GM23248 (cell line): ENCODE results near the gene GRIP2. TPM values are rescaled to one million over a fixed set of nuclear protein-coding genes. Genes with fewer than 3 reads are reported as not detected.

Source experiments
- DNase-seq: peaks from one replicate; pipeline ENCODE4 v3.0.0-alpha.2; 2015
- H2AFZ ChIP-seq: fragments of 200-600 bp; sonication (generic); 2 replicates; pipeline ENCODE4 v1.6.1; 2016; ENCODE audit warnings: antibody characterized with exemption
- H3F3A ChIP-seq: fragments of 200-600 bp; sonication (generic); 2 replicates; pipeline ENCODE4 v1.6.1; 2016; ENCODE audit warnings: mild to moderate bottlenecking, antibody characterized with exemption, mixed run types; ENCODE audit not compliant: insufficient read depth
- H3K27ac ChIP-seq: fragments of 200-600 bp; sonication (generic); 2 replicates; pipeline ENCODE4 v1.5.1; 2016; ENCODE audit warnings: mild to moderate bottlenecking
- H3K27me3 ChIP-seq: fragments of 200-600 bp; sonication (generic); replicated peaks from 2 replicates; pipeline ENCODE4 v1.6.1; 2016; ENCODE audit warnings: mild to moderate bottlenecking; ENCODE audit not compliant: insufficient read depth
- H3K36me3 ChIP-seq: fragments of 200-600 bp; sonication (generic); 2 replicates; pipeline ENCODE4 v1.6.1; 2016; ENCODE audit warnings: low read depth, mild to moderate bottlenecking
- H3K4me1 ChIP-seq: fragments of 200-600 bp; sonication (generic); 2 replicates; pipeline ENCODE4 v1.6.1; 2016; ENCODE audit warnings: mild to moderate bottlenecking; ENCODE audit not compliant: insufficient read depth
- H3K4me2 ChIP-seq: fragments of 200-600 bp; sonication (generic); one replicate; pipeline ENCODE4 v1.6.1; 2016; ENCODE audit warnings: mild to moderate bottlenecking; ENCODE audit not compliant: unreplicated experiment
- H3K4me3 ChIP-seq: fragments of 200-600 bp; sonication (generic); 2 replicates; pipeline ENCODE4 v1.5.1; 2016; ENCODE audit warnings: mild to moderate bottlenecking
- H3K79me2 ChIP-seq: fragments of 200-600 bp; sonication (generic); 2 replicates; pipeline ENCODE4 v1.6.1; 2016; ENCODE audit warnings: mild to moderate bottlenecking; ENCODE audit not compliant: insufficient read depth
- H3K9ac ChIP-seq: fragments of 200-600 bp; sonication (generic); 2 replicates; pipeline ENCODE4 v1.6.1; 2016; ENCODE audit warnings: mild to moderate bottlenecking
- H3K9me2 ChIP-seq: fragments of 200-600 bp; sonication (generic); 2 replicates; pipeline ENCODE4 v1.6.1; 2016; ENCODE audit warnings: mixed run types, mild to moderate bottlenecking, moderate library complexity; ENCODE audit not compliant: insufficient read depth
- H3K9me3 ChIP-seq: fragments of 200-600 bp; sonication (generic); one replicate; pipeline ENCODE4 v1.6.1; 2017; ENCODE audit warnings: low read depth
- H4K20me1 ChIP-seq: fragments of 200-600 bp; sonication (generic); 2 replicates; pipeline ENCODE4 v1.6.0; 2016; ENCODE audit not compliant: insufficient read depth
- EZH2 ChIP-seq: fragments of 200-600 bp; sonication (generic); IDR thresholded peaks from 2 replicates; pipeline ENCODE4 v1.6.1; 2018; ENCODE audit warnings: antibody characterized with exemption, mild to moderate bottlenecking; ENCODE audit not compliant: insufficient read depth, poor library complexity, severe bottlenecking
- EZH2phosphoT487 ChIP-seq: fragments of 200-600 bp; sonication (generic); IDR thresholded peaks from 2 replicates; pipeline ENCODE4 v1.6.1; 2018; ENCODE audit warnings: antibody characterized with exemption, moderate library complexity, mild to moderate bottlenecking, low read depth; ENCODE audit not compliant: insufficient read depth
- WGBS, 2 experiments: methylation state at CpG; one replicate each; pipeline ENCODE4 v1.1.6; 2015 to 2017; ENCODE audit warnings: low lambda C conversion rate in 2 of 2, low coverage in 1 of 2; ENCODE audit errors: missing lambda C conversion rate in 2 of 2; 5-methylcytosine and 5-hydroxymethylcytosine counted together
- in situ Hi-C: fragments of 300-500 bp; cut with MboI; formaldehyde crosslinking; loops from 2 replicates; pipeline ENCODE4 v1.15.0; 2020
- polyA plus RNA-seq: library from polyadenylated mRNA; unstranded; fragments of >200 nt; fragmentation: Nextera tagmentation; extraction: Ambion mirVana; gene quantifications from 2 replicates; pipeline ENCODE4 v1.2.1, GENCODE V29; 2016
- total RNA-seq: library from RNA; depleted of rRNA; stranded (reverse); fragments of >200 nt; shearing (Covaris generic); gene quantifications from 2 replicates; pipeline ENCODE4 v1.2.3, GENCODE V29; 2014

The GRIP2 gene
- total and polyA plus RNA-seq, 2 experiments from 2014 or later: 0.11 to 0.14 TPM

DNA sequence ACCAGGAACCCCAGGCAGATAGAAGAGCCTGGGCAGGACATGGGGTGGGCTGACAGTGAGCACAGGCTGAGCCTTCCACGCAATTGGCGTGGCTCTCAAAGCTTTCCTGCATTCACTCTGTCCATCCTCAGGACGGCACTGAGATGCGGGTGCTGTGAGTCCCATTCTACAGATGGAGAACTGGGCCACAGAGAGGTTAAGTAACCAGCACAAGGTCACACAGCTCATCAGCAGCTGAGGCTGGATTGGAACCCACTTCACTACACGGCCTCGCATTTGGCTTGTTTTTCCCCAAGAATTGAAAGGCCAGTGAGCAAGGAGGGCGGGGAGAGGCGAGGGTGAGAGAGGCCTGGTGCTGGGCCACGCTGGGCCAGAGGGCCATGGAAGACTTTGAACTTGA, 36.0 kb upstream of the GRIP2 start:
- peaks cover 18% of the 10 kb centered on the region; the same call in 1 of the 2 replicates for H3K27me3 ChIP-seq
- H4K20me1 ChIP-seq: no peaks in the 10 kb centered on the region
- no peaks in the 10 kb centered on the region for H3K9me3 ChIP-seq
- no peaks in the 10 kb centered on the region for H3K79me2 ChIP-seq
- no peaks in the 10 kb centered on the region for H3K4me1 ChIP-seq
- in situ Hi-C loops: no loop called here
- H3K27ac ChIP-seq: no peak overlapping the region
- H2AFZ ChIP-seq: no peak overlapping the region
- no peaks in the 10 kb centered on the region for H3K36me3 ChIP-seq
- H3K9ac ChIP-seq: no peak overlapping the region
- H3K4me3 ChIP-seq: no peak overlapping the region
- TF ChIP-seq EZH2 (no peak), EZH2phosphoT487 (no peak)
- DNase-seq: no peak
- H3F3A ChIP-seq: no peaks in the 10 kb centered on the region
- no peaks in the 10 kb centered on the region for H3K9me2 ChIP-seq
- no peak overlapping the region for H3K4me2 ChIP-seq
- 62 to 65% methylated on average over 9 of the region's 9 CpGs for WGBS, 2 experiments

DNA sequence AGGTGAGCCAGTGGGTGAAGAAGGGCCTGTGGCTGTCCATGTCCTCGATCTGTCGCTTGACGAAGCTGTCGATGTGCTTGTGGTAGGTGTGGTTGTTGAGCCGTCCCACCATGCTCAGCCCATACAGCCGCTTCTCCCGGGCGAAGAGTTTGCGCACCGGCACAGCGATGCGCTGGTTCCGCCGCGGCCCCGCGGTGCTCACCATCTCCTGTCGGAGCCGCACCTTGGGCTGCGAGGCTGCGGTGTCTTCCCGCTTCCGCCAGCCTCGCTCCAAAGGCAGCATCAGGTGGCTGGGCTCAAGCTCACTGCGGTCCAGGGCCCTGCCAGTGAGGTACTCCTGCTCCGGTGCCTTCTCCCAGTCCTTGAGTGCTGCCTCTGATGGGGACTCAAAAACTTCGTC, 34.0 kb upstream of the GRIP2 start:
- DNase-seq: no peak
- WGBS, 2 experiments: 58 to 63% methylated on average over 27 of the region's 27 CpGs

DNA sequence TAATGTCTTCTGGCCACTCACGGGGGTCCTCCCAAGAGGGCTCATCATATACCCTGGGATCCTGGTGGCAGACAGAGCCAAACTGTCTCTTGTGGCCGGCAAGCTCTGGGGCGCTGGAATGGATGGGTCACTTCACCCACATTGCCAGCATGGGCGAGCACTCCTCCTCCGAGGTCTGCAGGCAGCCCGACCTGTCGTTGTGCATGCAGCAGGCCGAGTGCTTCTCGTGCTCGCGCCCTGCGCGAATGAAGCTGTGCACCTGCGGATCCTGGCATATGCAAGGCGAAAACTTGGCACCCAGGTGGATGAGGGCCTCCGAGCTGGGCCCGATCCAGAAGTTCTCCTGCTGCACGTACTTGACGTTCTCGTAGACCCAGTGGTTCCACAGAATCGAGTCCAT, 33.6 kb upstream of the GRIP2 start:
- no peaks in the 10 kb centered on the region for H3K79me2 ChIP-seq
- peaks cover 33% of the 10 kb centered on the region; the same call in 1 of the 2 replicates for H3K27me3 ChIP-seq
- no peak overlapping the region for H3K9ac ChIP-seq
- H3K9me2 ChIP-seq: no peaks in the 10 kb centered on the region
- TF ChIP-seq EZH2: no peak
- no peak for TF ChIP-seq EZH2phosphoT487
- no peak overlapping the region for H3K4me3 ChIP-seq
- in situ Hi-C loops: no loop called here
- 76 to 82% methylated on average over 20 of the region's 21 CpGs for WGBS, 2 experiments
- no peak overlapping the region for H3K27ac ChIP-seq
- no peaks in the 10 kb centered on the region for H3K9me3 ChIP-seq
- H3K36me3 ChIP-seq: no peaks in the 10 kb centered on the region
- no peak for DNase-seq
- H3K4me1 ChIP-seq: no peaks in the 10 kb centered on the region
- no peaks in the 10 kb centered on the region for H4K20me1 ChIP-seq
- H2AFZ ChIP-seq: no peak overlapping the region
- no peak overlapping the region for H3K4me2 ChIP-seq
- H3F3A ChIP-seq: no peaks in the 10 kb centered on the region

More for the DNA sequence above, 34.0 kb upstream of the GRIP2 start:
- Histone ChIP-seq H2AFZ (no peak overlapping the region), H3K9ac (no peak overlapping the region), H3K36me3 (no peaks in the 10 kb centered on the region), H4K20me1 (no peaks in the 10 kb centered on the region), H3K9me2 (no peaks in the 10 kb centered on the region), H3K27me3 (peaks cover 33% of the 10 kb centered on the region; the same call in 1 of the 2 replicates), H3K79me2 (no peaks in the 10 kb centered on the region), H3K27ac (no peak overlapping the region), H3K4me2 (no peak overlapping the region), H3K9me3 (no peaks in the 10 kb centered on the region), H3F3A (no peaks in the 10 kb centered on the region), H3K4me1 (no peaks in the 10 kb centered on the region), H3K4me3 (no peak overlapping the region)
- in situ Hi-C loops: no loop called here
- TF ChIP-seq EZH2phosphoT487: no peak
- no peak for TF ChIP-seq EZH2

DNA sequence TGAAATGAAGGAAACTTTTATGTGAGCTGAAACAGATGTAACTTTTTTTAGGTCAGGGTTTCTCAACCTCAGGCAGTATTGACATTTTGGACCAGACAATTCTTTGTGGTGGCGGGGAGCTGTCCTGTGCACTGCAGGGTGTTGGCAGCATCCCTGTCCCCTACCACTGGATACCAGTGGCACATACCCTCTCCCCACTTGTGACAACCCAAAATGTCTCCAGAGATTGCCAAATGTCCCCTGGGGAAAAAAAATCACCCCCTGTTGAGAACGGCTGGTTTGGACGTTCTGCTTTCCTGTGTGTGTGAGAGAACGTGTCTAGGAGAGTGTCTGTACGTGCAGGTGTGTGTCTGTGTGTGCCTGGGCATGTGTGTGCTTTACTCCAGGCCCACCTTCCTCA, 30.7 kb upstream of the GRIP2 start:
- no peak overlapping the region for H3K27ac ChIP-seq
- TF ChIP-seq EZH2 (no peak), EZH2phosphoT487 (no peak)
- no peak overlapping the region for H3K4me3 ChIP-seq
- no peaks in the 10 kb centered on the region for H3K4me1 ChIP-seq
- H4K20me1 ChIP-seq: no peaks in the 10 kb centered on the region
- H3K9me3 ChIP-seq: no peaks in the 10 kb centered on the region
- H3K79me2 ChIP-seq: no peaks in the 10 kb centered on the region
- H3K27me3 ChIP-seq: peaks cover 40% of the 10 kb centered on the region
- no peak overlapping the region for H3K4me2 ChIP-seq
- no peak for DNase-seq
- no peak overlapping the region for H3K9ac ChIP-seq
- H3F3A ChIP-seq: no peaks in the 10 kb centered on the region
- WGBS, 2 experiments: 51 to 53% methylated on average over 5 of the region's 5 CpGs
- H3K9me2 ChIP-seq: no peaks in the 10 kb centered on the region
- H3K36me3 ChIP-seq: no peaks in the 10 kb centered on the region
- no peak overlapping the region for H2AFZ ChIP-seq
- in situ Hi-C loops: no loop called here

DNA sequence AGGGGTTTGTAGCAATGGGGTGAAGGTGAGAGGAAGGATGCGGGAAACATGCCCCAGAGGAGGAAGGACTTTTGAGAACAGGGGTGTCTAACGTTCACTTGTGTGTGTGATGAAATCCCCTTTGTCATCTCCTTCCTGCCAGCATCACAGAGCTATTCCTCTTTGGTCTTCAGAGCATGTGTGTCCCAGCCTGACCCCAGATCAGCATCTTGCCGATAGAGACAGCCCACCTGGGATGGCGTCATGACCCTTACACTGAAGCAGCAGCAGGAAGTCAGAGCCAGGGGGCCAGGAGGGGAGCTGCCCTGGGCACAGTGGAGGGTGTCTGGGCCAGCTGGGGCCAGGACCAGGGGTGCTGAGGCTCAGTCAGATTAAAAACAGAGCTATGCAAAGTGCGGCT, 29.9 kb upstream of the GRIP2 start:
- H3K4me2 ChIP-seq: no peak overlapping the region
- H3K4me1 ChIP-seq: no peaks in the 10 kb centered on the region
- H3K9me3 ChIP-seq: no peaks in the 10 kb centered on the region
- no peak overlapping the region for H3K4me3 ChIP-seq
- in situ Hi-C loops: no loop called here
- no peak overlapping the region for H2AFZ ChIP-seq
- no peaks in the 10 kb centered on the region for H3K36me3 ChIP-seq
- no peaks in the 10 kb centered on the region for H3F3A ChIP-seq
- H4K20me1 ChIP-seq: no peaks in the 10 kb centered on the region
- H3K27me3 ChIP-seq: peaks cover 37% of the 10 kb centered on the region
- no peaks in the 10 kb centered on the region for H3K9me2 ChIP-seq
- H3K27ac ChIP-seq: no peak overlapping the region
- TF ChIP-seq EZH2 (no peak), EZH2phosphoT487 (no peak)
- H3K79me2 ChIP-seq: no peaks in the 10 kb centered on the region
- 13% methylated on average over 5 of the region's 5 CpGs for WGBS, 2 experiments
- DNase-seq: no peak
- no peak overlapping the region for H3K9ac ChIP-seq
